ENCODE data around the gene FGL2.
"Not testable (repeated sequence)": the region's sequence is repeated elsewhere in the genome, so short reads cannot be mapped to it uniquely, and the experiment has no call there.

GRCh38 chr7:77152232-77152631 is 47.4 kb downstream of the FGL2 start:
- not testable (repeated sequence) for TF ChIP-seq CTCF (conservative IDR thresholded peaks at IDR 0.05 in 1 of 2, IDR thresholded peaks at IDR 0.05 in 1 of 2; ENCODE audit: extremely low read depth in 1 of 2, insufficient read depth in 1 of 2, low read depth in 1 of 2, low read length in 2 of 2); EZH2 (IDR thresholded peaks at IDR 0.05; ENCODE audit: borderline replicate concordance, low read length)
